ENCODE measurements around the gene MECR. TPM values are rescaled to one million over a fixed set of nuclear protein-coding genes. Genes with fewer than 3 reads are reported as not detected.
"Not testable (repeated sequence)": the region's sequence is repeated elsewhere in the genome, so short reads cannot be mapped to it uniquely, and the experiment has no call there.

The MECR gene
- polyA plus RNA-seq, 4 donors, result 22.5 to 35.0 (median 27.7) TPM

DNA sequence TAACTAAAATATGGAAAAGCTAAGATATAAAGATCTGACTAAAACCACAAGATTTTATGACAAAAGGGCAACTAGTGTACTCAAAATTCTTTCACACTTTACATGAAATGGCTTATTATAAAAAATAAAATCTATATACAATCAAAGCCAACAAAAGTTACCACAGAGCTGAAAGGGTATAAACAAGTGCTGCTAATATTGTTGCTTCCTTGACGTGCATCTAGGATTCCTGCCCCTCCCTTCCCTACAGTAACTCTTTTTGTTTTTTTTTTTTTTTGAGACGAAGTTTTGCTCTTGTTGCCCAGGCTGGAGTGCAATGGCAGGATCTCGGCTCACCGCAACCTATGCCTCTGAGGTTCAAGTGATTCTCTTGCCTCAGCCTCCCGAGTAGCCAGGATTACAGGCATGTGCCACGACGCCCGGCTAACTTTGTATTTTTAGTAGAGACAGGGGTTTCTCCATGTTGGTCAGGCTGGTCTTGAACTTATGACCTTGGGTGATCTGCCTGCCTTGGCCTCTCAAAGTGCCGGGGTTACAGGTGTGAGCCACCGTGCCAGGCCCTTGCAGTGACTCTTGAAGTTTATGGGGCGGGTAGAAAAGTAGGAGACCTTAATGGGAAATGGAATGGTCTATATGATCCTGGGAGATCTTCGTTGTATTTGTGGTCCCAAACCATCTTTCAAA, 53.6 kb downstream of the MECR start:
- no peak for DNase-seq (ENCODE audit: low read depth in 4 of 4, low spot score in 3 of 4)

DNA sequence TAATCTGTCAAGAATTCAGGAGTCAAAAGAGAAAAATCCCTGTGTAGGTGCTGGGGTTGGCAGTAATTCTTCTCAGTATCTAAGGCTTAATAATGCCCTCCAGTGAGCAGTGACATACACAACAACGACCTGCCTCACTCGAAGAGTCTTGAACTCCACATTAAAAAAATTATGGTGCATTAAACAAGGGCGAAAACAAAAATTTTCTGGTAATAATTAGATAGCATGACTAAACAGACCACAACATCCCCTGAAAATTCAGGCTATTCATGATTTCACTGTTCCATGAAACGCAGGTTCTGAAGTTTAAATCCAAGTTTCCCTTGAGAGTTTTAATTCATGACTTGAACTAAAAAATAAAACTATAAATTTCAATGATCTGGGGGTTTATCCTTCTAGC, 54.2 kb downstream of the MECR start:
- DNase-seq (ENCODE audit: low read depth in 4 of 4, low spot score in 3 of 4), result no peak

DNA sequence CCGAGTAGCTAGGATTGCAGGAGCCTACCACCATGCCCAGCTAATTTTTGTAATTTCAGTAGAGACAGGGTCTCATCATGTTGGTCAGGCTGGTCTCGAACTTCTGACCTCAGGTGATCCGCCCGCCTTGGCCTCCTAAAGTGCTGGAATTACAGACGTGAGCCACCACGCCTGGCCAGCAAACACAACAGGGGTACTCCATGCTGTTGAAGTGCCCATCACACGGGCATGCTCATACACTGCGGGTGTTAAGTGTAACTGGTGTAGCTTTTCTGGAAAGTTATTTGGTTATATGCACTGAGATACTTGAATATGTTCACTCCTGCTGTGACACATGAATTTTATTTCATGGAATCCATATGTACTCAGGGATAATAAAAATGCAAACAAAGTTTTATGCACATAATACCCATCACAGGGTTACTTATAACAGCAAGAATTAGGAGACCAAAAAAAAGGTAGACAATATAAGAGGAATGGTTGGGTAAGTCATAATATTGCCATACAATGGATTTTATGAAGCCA, 58.3 kb downstream of the MECR start:
- no peak for DNase-seq (ENCODE audit: low read depth in 4 of 4, low spot score in 3 of 4)

DNA sequence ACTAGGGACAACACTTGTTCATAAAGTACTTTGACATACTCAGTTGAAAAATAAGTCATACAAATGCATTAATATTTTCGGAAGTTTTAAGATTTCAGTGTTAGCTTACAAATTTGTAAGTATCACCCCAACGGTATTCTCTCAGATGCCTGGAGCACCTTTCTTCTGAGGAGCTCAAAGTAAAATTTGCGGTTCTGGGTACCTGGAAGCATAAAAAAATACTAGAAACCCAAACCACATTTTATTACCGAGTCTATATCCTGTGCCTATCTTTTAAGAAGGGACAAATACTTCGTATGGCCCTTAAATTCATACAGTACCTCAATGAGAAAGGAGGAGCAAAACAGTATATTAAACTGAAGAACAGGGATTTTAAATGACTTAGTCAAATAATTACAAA, 59.2 kb downstream of the MECR start:
- no peak for DNase-seq (ENCODE audit: low read depth in 4 of 4, low spot score in 3 of 4)

DNA sequence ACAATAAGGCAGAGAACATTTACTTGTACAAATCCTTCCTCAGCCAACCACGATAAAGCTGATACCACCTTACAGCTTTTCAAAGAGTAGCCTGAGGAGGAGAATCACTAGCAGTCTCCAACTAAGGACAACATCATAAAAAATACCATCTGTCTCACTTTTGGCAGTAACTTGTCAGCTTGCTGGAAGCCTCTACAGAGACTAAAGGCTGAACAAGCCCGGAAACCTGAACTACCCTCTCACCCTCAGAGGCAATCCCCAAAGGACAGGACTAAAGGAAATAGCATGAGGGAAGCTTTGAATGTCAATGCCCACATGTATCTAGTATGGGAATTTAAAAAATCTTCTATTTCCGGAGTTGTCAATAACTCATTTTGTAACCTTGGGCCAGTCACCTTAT, 59.6 kb downstream of the MECR start:
- DNase-seq (ENCODE audit: low read depth in 4 of 4, low spot score in 3 of 4), result no peak

DNA sequence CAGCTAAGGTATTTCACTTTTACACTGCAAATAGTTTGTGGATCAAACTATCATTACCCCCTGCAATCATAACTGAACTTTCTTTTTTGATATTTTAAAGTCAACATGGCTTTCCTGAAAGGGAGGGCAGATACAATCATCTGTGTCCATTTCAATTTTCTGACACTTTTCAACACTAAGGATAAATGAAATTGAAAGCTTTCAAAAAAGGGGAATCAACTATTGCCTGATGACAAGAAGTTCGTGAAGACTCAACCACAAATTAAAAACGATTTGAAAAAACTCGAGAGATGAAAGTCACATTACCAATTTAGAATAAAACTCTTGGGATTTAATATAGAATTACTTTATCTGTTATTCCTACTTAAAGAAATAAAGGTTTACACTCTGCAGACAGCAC, 60.8 kb downstream of the MECR start:
- no peak for DNase-seq (ENCODE audit: low read depth in 4 of 4, low spot score in 3 of 4)

DNA sequence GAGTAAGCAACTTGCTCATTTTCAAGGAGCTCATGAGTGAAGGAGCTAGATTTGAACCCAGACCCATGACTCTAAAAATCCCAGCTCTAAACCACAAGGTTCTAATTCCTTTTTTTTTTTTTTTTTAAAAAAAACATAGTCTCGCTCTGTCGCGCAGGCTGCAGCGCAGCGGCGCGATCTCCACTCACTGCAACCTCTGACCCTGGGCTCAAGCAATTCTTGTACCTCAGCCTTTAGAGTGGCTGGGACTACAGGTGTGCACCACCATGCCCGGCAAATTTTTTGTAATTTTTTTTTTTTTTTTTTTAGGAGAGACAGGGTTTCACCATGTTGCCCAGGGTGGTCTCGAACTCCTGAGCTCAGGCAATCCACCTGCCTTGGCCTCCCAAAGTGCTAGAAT, 62.8 kb downstream of the MECR start:
- no peak for DNase-seq (ENCODE audit: low read depth in 4 of 4, low spot score in 3 of 4)

DNA sequence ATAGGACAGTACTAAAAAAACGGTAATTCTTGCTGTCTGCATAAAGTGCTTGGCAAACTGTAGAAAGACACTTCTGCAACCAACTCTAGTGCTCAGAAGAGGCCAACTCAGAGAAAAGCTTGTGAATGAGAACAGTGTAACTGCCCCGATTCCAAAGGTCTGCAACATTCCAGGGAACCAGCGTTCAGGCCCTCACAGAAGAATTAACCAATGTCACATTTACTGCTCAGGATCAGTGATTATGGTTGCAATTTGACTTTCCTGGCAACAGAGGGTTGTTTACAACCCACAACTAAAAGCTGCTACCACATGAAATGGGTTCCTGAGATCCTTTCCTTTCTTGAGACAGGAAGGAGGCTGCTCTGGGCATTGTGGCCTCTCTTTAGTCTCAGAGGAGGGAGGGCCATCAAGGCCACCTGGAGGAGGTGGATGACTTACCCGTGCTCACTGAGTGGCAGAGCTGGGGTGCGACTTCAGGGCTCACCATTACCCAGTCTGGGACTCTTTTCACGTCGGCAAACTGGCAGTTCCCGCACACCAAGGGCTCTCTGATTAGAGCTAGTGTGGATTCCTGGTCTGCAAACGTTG, 64.3 kb downstream of the MECR start:
- DNase-seq (ENCODE audit: low read depth in 4 of 4, low spot score in 3 of 4), result no peak

DNA sequence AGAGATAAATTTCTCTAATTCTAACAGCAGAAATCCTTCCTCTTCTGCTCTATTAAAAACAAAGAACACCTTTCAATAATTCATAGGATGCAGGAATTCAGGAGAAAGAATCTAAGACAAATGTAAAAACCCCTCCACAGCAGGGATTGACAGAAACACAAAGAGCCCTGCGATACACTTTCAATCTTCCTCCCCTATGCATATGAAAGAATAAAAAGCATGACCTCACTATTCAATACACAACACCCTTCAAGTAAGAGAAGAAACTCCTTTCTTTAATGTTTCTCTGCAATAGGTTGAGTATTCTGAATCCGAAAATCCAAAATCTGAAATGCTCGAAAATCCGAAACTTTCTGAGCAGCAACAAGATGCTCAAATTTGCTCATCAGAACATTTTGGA, 66.1 kb downstream of the MECR start:
- DNase-seq (ENCODE audit: low read depth in 4 of 4, low spot score in 3 of 4), result no peak

DNA sequence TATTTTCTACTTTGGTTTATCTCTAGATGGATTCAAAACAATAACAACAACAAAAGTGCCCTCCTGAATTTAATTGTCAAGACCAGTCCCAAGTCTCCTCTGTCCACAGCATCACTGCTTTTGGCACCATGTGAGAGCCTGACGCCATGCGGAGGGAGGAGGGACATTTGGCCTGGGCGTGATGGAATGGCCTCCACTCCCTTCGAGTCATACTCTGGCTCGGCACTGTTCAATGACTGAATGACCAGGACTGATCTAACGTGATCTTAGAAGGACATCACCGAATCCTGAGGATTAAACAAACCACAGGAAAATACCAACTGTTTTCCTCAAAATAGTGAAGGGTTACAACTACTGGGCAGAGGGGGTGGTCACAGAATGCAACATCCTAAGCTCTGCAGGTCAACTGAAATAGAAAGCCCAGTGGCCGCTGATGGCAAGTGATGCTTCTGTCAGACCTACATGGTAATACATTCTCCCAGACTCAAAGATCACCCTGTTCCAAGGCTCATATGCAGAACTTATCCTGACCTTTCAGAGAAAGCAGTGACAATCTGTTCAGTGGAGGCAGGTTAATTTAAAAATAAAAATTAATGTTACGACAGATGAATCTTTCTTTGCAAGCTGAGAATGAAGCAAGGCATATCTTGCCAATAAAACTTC, 68.1 kb downstream of the MECR start:
- DNase-seq (ENCODE audit: low read depth in 4 of 4, low spot score in 3 of 4), result no peak

DNA sequence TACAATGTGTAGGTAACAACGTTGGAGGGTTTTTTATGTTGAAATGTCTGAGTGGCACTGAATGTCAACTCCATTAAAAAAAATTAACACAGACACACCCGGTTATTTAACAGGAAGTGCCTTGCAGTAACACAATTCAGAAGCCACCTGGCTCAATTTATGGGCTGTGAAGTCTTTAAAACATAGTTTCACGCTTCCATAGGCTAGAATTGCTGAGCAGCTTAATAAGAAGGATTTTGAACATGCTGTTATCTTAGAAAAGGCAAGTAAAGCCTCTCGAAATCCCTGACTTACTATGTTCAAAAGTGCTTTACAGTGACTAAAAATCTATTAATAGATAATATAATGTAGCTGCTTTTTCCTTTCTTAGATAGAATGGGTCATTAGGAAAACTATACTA, 68.7 kb downstream of the MECR start:
- DNase-seq (ENCODE audit: low read depth in 4 of 4, low spot score in 3 of 4), result no peak

DNA sequence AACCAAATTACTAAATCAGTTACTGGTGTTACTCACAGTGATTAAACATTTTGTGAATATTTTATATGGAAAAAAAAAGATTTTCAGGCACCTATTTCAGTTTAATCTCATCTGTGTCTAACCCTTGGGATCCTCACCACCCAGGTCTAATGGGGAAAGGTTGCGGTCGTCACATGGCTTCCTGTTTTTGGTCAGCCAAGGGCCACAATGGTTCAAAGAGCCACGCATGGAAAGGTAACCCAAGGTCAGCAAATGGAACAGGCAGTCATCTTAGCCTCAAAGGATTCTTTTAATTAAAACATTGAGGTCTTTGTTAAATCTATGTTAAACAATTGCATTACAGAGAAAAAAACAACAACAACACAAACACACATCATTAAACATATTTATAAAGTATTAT, 71.0 kb downstream of the MECR start:
- no peak for DNase-seq (ENCODE audit: low read depth in 4 of 4, low spot score in 3 of 4)

DNA sequence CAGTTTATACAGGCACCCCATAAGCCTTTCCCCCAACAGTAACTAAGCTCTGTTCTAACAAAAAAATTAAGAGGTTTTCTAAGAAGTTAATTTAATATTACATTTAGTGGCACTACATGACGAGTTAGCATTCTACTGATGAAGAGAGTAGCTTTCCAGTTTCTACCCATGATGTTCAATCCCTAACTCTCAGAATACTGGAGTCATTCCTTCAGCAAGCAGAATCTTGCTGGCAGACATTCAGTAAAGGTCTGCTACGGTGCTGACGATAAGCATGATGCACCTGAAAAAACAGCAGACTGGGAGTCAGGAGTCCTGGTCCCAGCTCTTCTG, 73.5 kb downstream of the MECR start:
- DNase-seq (ENCODE audit: low read depth in 4 of 4, low spot score in 3 of 4), result no peak

DNA sequence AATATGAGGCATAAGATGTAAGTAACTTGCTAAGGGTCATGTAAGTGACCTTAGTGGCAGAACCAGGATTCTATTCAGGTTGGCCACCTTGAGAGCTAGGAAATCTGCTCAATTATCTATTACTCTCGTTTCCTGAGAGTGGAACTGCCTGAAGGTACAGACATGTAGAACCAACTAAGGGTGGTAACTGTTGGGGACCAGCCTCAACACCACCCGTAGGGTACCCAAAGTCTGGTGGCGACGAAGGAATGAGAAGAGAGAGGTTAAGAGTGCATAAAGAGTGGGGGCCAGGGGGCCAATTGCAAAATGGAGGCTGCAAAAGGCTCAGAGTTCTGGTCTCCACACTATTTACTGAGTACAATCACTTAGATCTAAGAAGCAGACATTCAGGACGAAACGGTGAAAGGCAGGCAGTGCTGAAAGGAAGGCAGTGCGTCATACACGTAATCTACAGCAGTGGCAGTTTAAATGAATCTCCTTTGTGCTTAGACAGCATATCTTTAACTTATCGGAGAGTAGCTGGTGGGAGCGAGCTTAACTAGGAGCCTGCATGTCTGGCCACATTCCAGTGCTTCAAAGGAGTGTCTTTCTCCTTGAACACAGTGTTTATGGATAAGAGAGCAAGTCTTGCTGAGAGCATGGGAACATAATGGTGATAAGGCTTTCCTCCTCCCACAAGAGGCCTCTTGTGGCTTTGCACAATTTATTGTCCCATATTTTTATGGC, 74.0 kb downstream of the MECR start:
- no peak for DNase-seq (ENCODE audit: low read depth in 4 of 4, low spot score in 3 of 4)

DNA sequence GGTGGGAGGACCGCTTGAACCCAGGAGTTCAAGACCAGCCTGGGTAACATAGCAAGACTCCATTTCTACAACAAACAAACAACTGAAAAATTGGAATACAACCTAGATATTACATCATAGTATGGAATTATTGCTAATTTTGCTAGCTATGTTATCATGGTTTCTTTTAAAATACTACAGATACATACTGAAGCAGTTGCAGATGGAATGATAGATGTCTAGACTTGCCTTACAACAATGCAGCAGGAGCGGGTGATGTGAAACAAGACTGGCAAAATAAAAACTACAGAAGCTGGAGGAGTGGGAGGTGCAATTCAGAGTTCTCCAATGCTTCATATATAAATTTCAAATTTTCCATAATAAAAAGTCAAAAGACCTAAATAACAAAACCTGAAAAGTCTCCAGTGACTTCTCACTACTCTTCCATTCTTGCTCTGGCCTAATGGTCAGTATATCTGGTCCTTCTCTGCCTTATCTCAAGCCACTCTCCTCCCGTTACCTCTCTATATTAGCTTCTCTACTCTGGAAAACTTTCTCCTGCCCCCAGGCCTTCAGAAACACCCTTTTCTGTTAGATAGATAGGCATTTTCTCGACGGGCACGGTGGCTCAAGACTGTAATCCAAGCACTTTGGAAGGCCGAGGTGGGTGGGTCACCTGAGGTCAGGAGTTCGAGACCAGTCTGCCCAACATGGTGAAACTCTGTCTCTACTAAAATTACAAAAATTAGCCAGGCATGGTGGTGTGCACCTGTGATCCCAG, 78.5 kb downstream of the MECR start:
- no peak for DNase-seq (ENCODE audit: low read depth in 4 of 4, low spot score in 3 of 4)

DNA sequence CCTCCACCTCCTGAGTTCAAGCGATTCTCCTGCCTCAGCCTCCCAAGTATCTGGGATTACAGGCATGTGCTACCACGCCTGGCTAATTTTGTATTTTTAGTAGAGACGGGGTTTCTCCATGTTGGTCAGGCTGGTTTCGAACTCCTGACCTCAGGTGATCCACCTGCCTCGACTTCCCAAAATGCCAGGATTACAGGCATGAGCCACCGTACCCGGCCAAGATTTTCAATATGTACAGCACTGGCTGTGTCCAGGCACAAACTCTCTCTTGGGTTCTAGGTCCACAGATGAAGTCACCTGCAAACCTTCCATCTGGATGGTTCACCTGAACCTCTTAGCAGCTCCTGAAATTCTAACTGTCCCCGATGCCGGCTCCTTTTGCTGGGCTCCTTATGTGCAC, 80.4 kb downstream of the MECR start:
- DNase-seq (ENCODE audit: low read depth in 4 of 4, low spot score in 3 of 4), result not testable (repeated sequence)

DNA sequence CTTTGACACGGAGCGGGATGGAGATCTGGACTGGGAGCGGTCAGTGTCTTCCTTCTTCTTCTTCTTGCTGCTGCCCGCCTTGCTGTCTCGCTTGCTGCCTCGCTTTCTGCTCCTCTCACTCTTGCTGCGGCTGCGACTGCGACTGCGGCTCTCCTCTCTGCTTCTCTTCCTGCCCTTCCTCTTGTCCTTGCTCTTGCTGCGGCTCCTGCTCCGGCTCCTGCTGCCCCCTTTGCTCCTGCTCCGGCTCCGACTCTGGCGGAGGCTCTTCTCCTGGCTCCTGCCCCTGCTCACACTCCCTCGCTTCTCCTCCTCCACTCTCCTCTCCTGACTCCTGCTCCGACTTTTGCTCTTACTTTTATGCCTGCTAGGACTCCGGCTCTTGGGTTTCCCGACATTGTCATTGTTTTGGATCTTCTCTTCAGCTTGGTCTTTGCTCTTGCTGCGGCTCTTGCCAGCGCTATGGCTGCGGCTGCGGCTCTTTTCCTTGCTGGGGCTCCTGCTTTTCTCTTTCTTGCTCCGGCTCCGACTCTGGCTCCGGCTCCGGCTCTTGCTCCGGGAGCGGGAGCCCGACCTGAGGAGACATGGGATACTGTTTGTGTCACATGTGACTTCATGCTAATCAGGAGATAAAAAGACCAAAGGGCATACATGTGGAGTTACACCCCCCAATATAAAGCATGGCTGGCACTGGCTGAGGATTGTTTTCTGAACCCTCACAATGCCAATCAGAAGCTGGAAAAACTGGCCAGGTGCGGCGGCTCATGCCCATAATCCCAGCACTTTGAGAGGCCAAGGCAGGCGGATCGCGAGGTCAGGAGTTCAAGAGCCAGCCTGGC, 81.9 kb downstream of the MECR start:
- DNase-seq (ENCODE audit: low read depth in 4 of 4, low spot score in 3 of 4), result no peak

DNA sequence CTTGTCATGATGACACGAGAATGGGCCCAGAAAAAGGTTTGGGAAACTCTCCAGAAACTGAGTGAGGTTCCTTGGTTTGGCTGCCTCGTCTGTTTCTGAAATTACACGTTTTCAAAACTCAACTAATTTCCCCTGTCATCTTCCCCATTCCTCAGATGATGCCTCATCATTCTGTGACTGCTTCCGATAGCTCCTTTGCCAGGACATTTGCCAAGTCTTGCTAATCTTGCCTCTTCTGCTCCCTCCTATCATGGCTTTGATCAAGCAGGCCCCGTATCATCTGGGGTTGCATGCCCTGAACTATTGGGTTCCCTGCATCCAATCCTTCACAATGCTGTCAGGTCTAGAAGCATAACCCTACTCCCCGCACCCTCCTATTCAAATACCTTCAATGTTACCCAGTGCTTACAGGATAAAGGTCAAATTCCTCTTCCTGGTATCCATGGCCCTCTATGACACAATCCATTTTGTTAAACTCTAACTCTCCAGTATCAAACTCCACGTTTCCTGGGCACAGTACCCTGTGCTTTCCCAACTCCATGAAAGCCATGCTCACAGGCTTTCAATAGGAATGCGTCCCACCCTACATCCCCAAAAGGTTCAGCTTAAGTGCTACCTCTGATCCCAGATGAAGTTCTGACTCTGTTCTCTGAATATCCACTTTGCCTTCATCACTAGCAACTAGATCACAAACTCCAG, 84.8 kb downstream of the MECR start:
- DNase-seq (ENCODE audit: low read depth in 4 of 4, low spot score in 3 of 4), result no peak

DNA sequence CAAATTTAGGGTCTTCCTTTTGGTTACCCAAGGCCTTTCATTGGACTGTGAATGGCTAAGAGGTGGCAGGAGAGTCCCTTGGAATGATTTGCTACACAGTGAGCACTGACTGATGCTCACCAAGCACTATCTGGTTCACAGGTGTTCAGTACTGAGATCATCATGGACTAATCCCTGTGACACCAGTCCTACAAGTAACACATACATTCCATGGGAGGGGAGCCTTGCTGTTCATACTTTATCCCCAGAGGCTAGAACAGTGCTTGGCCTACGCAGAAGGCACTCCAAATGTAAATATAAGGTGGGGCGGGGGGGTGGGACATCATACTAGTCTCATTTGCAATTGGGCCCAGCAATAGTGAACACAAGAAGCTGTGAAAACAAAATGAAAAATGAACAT, 86.6 kb downstream of the MECR start:
- DNase-seq (ENCODE audit: low read depth in 4 of 4, low spot score in 3 of 4), result no peak
